SHP77 treated with DMSO at 0.1 percent for 48 hours (cell line): ENCODE measurements around the gene FAM120A.

Experiments
- DNase-seq: peaks from one replicate; lab custom pipeline; 2025; lab: John Stamatoyannopoulos, UW

FAM120A gene

DNA sequence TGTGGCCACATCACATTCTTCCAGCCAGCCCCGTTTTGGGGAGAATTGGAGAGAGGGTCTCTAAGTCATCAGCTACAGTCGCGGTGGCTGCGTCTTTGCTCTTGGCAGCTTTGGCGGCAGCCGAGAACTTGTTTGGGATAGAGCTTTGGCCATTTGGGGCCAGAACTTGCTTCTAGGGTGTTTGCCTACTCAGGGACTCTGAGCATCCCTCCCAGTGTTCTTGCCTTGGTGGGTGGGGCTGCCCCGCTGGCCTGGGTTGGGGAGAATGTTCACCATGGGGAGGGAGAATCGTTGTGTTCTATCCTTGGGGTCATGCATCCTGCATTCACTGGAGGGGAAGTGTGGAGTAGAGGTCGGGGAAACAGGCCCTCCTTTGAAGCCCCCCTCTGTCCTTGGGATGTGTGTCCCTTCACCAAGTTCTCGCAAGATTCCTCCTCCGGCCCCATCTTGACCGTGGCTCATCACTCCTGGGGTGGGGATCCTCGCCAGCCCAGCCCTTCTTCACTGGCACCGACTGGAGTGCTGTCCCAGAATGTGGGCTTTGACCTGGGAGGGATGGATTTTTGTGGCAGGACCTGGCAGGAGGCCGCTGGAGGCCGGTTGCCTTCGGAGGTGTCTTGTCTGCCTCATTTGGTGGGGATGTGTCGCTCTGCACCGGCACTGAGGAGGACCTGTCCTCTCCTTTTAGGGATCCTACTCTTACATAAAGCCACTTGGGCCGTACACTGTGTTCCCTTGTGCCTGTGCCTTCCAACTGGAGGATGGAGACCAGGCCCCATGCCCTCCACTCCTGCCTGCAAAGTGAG lies 128.4 kb downstream of the FAM120A start:
- DNase-seq = no peak

DNA sequence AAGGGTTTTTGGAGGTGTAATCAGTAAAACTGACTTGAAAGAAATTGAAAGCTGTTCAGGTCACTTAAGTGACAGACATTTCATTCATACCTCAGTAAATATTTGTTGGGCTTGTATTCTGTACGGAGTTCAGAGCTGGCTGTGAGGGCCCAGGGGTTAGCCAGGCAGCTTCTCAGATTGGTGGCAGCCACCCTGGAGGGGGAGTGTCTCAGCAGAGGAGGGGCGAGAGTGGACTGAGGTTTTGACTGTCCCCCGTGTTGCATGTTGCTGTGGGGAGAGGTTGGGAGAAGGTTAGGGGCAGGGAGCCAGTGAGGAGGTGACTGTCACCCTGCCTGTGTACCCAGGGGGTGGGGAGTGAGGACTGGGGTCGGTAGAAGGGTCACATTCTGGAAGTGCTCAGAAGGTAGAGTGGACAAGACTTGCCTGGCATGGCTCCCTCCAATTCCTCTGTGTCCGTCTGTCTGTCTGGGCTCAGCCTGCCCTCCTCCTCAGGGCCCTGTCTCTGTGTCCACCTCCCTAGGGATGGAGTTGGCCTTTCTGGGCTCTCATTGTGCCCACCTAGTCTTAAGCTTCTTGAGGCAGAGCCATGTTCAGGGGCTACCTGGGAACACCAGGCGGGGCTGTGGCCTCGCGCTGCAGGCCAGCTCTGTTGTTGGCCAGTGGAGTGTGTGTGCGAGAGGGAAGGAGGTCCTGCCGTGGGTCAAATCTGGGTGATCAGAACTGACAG lies 129.3 kb downstream of the FAM120A start:
- DNase-seq = no peak

DNA sequence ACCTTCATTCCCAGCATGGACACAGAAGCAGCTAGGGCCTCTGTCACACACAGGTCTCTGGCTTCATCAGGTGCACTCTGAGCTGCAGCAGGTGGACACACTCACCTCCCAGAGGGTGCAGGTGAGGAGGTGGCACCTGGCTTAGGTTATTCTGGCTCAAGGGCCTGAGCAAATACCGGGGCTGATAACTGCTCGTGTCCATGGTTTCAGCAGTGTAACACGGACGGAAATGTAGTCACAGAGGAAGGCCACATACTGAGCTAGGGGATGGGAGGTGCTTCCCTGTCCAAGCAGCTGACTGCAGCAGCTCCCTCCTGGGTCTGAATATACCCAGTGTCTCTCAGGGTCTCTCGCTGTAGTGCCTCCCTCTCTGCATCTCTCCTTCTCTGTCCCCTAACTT lies 130.6 kb downstream of the FAM120A start:
- no peak for DNase-seq

DNA sequence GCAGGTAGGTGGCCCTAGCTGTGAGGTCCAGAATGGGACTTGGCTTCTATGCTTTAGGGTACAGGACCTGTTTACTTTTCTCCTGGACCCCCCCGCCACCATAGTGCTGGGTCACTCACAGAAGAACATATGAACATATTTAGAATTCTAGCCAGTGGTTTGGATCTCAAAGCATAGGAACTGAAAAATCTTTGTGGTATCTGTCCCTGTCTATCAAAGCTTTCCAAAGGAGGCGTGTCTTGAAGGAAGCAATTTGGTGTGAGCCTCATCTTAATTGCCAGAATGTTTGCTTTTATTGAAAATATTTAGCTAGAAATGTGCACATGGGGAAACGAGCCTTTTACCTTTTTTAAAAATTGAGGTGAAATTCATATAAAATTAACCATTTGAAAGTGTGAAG lies 131.1 kb downstream of the FAM120A start:
- no peak for DNase-seq

DNA sequence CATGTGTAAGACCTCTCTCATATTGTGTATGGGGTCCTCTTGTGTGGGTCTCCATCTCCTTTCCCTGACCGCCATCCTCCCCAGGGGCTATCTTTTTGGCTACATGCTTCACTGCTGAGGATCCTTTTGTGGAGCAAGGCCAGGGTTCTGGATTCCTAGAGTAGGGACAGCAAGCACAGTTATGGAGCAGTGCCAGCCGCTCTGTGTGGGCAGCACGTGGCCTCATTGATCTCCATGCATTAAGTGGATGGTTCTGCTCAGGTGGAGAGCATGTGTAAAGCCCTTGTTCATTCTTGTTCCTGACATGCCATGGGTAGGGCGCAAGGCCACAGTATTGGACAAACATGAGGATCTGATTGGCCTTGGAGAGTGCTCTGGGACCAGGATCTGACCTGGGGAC lies 133.8 kb downstream of the FAM120A start:
- no peak for DNase-seq

DNA sequence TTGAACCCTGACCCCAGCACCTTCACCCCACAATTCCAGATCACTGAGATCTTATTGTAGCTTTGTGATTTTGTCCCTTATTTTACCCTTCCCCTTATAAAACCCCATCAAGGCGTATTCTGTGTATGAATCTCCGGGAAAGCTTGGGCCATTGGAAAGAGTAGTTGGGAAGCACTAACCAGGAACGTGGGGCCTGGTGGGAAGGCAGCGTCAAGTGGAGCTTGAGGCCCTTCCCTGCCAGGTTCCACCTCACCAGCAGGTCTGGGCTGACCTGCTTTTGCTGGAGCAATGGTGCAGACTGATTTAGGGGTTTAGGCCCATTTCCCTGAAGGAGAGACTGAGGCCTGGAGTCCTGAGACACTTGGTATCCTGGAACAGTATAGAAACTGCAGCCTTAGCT lies 134.2 kb downstream of the FAM120A start:
- no peak for DNase-seq

DNA sequence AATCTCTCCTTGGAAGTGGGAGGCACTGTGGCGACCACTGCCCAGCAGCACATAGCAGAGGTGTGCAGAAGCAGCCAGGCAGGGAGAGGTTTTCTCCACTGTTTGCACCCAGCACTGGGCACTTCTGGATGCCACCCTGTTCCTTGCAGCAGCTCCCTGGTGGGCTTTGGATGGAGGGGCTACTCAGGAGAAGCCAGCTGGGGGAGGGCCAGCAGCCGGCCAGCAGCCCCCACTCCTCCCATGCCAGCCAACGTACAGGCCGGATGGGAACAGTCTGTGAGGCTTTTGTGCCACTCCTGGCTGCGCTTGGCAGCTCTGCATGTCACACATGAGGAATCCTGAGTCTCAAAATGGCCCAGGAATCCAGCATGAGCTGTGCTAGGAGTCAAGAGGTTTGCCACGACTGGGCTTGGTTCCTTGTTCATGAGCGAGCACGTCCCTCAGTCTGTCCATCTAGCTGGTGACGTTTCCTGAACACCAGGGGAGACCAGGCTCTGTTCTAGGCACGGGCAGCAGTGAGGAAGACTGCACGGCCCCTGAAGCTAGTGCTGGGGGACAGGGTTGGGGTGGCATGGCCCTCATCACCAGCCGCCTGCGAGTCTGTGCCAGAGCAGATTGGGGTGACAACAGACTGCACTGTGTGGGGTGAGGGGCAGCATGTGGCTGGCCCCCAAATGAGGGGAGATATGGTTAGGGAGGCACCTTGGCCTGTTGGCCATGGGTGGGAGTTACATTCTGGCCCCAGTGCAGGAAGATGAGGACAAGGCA lies 135.0 kb downstream of the FAM120A start:
- DNase-seq = no peak

DNA sequence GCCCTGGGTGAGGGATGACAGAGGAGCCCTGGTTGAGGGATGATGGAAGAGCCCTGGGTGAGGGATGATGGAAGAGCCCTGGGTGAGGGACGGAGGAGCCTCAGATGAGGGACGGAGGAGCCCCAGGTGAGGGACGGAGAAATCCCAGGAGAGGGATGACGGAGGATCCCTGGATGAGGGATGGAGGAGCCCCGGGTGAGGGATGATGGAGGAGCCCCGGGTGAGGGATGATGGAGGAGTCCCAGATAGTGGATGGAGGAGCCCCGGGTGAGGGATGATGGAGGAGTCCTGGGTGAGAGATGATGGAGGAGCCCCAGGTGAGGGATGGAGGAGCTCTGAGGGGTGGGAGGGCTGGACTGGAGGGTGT lies 135.8 kb downstream of the FAM120A start:
- no peak for DNase-seq

DNA sequence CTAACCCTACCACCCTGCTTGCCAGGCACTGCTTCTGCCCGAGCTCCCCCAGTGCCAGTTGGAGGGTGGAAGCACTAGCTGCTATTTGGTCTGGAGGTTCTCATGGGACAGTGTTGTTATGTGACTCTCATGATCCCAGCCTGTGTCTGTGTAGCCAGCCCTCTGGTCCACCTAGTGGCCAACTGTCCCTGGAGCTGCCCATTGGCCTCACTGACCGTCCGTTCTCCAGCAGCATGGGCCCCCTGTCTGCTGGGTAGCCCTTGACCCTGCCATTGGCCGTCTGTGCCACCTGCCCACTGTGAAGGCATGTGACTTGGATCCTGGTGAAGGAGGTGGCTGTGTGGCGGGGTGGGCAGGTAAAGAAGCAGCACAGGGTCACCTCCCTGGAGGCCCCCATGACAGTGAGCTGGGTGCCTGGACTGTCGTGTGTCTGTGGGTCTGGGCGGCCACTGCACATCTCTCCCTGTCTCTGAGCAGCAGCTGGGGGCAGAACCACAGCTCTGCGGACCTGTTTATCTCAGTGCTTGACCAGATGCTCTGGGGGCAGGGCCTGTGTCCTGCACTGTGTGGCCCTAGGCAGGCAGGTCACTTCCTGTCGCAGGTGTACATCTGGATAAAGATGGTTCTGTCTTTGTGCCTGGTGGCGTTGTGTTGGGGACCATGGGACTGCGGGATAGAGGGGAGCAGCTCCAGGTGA lies 136.3 kb downstream of the FAM120A start:
- no peak for DNase-seq

DNA sequence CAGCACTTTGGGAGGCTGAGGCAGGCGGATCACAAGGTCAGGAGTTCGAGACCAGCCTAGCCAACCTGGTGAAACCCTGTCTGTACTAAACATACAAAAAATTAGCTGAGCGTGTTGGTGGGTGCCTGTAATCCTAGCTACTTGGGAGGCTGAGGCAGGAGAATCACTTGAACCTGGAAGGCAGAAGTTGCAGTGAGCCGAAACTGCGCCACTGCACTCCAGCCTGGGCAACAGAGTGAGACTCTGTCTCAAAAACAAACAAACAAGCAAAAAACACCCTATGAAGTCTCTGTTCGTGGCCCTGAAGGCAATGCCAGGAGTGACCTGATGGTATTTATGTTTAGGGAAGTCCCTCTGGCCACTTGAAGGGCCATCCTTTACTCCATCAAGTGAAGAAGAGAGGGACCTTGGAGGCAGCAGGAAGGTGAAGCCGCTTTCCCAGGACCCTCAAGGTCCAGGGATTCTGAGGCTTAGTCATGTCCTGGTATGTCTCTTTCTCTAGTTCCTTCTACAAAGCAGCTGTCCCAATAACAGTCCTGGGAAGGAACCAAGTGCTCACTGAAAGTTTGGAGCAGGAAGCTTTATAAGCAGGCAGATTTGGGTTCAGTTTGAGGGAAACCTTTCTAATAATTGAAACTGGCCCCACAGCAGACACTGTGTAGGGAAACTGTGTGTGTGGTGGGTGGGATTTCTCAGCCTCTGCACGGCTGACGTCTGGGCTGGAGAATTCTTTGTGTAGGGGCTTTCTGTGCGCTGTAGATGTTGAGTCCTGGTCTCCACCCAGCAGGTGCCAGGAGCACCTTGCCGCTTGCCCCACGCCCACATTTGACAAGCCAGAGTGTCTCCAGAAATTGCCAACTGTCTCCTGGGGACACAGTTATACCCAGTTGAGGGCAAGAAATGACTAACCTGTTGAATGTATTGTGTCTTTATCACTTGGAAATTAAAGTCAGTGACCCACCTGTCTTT lies 137.4 kb downstream of the FAM120A start:
- no peak for DNase-seq

DNA sequence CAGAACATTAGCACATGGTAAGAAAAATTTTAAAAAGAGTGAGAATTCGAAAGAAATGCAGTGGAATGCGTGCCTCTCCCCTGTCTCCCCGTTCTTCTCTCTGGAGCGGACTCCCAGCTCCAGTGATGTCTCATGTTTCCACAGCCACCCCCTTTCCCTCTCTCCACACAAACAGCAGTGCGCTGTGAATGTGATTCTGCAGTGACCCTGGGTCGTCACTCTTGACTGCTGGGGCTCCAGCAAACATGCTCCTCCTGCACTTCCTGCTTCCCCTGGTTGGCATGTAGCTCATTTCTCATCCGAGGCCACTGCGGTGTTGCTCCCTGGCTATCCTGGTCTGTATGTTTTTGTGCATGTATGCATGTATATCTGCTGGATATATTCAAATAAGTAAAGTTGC lies 138.2 kb downstream of the FAM120A start:
- no peak for DNase-seq

DNA sequence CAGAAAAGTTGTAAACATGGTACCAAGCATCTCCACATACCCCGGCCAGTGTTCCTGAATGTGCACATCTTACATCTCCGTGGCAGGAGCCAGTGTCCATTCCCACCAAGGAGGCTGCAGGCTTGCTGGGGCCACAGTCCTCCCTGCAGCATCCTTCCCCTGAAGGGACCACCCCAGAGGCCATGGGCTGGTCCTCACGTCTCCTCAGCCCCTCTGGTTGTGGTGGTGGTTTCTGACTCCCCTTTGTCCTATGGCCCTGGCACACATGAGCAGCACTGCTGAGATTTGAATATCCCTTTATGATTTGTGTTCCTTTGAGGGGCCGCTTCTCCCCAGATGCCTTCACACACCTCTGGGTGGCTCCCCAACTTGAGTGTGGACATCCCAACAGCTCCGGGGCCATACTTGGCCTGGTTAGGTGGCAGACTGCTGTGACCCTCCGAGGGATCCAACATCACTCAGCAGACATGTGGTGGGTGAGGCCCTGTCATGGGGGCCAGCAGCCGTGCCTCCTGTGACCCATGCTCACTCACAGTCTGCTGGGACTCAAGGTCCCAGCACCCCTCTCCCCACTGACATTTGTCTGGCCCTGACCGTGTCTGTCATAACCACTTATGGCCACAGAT lies 139.2 kb downstream of the FAM120A start:
- DNase-seq = no peak

DNA sequence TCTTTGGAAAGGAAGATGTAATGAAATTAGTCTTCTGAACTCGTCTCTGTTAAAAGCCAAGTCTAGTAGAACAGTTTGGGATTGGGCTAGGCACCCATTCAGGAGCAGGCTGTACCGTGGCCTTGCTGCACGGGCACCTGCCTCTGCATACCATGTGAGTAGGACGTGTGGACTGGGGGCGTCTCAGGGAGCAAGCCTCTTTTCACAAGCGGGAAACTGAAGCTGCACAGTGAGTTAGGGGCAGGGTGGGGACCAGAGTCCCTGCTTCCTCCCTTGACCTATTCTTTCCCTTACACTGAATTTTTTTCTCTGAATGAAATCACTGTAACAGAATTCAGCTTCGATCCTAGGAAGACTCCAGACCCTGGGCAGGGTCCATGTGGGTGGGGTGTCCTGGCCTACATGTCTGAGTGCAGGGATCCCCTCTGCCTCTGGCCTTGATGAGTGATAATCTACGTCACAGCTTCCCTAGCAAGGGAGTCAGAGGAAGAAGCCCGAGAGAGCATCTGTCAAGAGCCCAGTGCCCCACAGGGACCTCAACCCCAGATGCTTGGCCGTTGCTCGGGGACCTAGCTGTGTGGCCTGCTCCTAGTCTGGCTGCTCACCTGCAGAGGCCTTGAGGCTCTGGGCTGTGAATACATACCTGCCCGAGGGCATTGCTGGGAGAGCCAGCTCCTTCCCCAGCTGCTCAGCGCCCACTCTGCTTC lies 140.0 kb downstream of the FAM120A start:
- no peak for DNase-seq

DNA sequence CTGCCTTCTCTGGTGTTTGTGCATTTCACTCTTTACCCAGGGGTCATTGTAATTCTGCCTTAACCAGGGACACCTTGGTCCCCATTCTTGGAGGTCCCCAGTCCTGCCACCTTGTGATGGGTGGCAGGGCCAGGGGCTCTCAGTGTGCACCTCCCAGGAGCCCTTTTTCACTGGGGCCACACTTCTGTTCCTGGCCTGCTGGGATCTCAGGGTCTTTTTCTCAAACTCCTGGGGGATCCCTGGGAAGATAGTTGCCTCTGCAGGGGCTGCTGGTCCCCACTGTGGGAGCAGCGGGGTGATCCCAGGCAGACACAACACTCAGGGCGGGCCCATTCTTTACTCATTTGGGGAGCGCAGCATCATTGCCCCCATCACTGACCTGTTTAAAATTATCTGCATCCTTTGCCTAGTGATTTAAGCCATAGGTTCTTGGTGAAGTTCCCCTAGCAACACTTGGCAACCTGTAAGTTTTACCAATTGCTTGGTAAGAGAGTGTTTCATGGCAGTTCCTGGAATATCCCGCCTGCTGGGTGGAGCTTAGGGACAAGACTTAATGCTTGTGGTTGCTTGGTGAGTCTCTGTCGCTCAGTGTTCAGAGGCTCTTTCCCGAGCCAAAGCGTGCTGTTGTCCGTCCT lies 140.6 kb downstream of the FAM120A start:
- no peak for DNase-seq

DNA sequence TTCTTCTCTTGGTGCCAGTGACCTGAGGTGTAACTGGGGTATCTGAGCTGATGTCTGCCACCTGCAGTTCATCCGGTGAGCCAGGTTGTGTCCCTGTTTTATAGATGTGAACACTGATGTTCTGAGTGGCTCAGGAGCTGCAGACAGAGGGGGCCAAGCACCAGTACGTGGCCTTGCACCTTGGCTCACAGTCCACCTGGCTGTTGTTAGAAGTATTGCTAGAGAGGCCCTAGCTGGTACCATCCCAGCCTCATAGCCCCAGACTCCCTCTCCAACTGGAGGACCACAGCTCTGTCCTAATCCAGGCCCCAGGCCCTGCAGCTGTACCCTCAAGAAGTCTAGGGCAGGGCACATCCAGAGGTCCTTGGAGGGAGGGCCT lies 141.1 kb downstream of the FAM120A start:
- no peak for DNase-seq

DNA sequence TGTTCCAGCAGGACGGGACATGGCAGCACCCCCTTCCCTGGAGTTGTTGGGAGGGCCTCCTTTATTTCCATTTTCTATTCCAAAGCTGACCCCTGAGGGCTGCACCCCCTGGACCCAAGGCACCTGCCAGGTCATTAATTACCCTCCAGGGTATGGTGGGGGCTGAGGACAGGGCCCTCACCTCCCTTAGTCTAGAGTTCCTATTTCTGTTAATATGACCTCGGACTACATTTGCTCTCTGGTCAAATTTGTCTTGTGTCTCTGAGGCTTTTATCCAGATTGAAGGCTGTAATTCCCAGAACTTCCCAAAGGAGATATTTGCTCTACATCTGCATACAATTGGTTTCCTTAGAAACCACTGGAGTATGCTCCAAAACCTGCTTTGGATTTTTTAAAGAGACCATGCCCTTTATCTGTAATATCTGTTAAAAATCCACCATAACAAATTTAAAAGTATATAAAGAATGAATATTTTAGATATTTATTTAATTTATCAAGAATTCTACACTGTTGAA lies 141.7 kb downstream of the FAM120A start:
- DNase-seq = no peak

DNA sequence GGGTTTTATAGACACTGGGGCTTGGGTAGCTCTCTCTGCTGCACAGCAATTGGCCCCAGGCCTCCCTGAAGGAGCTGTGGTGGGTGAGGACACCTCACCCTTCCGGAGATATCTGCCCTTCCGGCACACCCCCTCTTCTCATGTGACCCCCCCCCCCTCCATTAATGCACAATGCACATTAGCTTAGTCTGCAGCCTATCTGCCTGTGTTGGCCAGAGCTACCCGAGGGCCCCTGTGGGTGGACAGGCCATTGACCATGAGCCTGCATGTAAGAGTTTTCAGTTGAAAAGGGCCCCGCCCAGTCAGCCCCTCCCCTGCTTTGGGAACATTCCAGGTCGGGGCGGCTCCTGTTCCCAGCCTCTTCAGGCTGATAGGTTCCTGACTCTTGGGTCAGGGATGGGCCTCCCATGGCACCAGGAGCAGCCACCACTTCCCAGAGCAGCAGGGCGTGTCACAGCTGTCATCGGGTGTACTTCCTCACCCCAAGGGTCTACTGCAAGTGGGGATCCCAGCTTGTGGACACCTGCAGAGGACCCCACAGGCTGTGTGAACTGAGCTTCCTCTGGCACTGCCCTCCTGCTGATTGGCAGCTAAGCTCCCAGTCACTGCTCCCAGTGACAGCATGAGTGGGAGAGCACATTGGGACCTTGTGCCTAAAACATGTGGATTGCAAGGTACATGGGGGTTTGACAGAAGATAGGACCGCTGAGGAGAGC lies 142.7 kb downstream of the FAM120A start:
- DNase-seq = no peak

DNA sequence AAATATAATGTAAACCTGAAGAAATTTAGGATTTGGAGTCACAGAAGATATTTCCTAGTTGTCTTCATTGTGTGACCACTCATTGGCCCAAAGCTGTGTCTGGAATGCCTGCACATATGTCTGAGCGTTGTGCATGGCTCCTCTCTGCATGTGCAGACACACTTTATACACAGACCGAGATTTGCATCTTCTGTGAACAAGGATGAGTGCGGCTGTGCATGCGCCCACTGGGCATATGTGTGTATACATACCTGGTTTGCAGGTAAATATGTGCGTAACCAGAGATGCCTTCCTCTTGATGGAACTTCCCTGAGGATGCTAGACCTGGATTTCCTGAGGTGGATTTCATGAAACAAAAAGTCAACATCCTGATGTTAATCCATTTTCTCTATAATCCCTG lies 144.0 kb downstream of the FAM120A start:
- DNase-seq = no peak
